HepG2 (cell line): Measurements from ENCODE around the gene TIAM1. TPM values are rescaled to one million over a fixed set of nuclear protein-coding genes. Genes with fewer than 3 reads are reported as not detected.

Experiments
- ATAC-seq: fragments of 200-7000 bp; cut with Tn5 transposase; 3 replicates; pipeline ENCODE4 v1.9.1; 2020; ENCODE audit warnings: mild to moderate bottlenecking, moderate library complexity
- BruUV-seq: library from RNA; stranded (reverse); fragments of 400-500 nt; replicated peaks from 2 replicates; lab custom pipeline; 2021; lab: Mats Ljungman, UMichigan
- CTCF ChIA-PET: fragments of 300-600 bp; formaldehyde crosslinking; extraction: SDS; loops from one replicate; lab custom pipeline; 2021; ENCODE audit warnings: low total read pairs, inconsistent platforms, low intra/inter-chr PET ratio; lab: Yijun Ruan, JAX
- POLR2A ChIA-PET: fragments of 350-600 bp; sonication (Branson Sonifier 250); formaldehyde crosslinking; loops from one replicate; lab custom pipeline; 2020; ENCODE audit warnings: antibody characterized with exemption, inconsistent platforms; lab: Yijun Ruan, JAX
- DNase-seq: peaks from one replicate; pipeline ENCODE4 v3.0.0-alpha.2; 2015; ENCODE audit warnings: low spot score
- FAIRE-seq: peaks from 3 replicates; lab custom pipeline; 2011; peaks lifted over from hg19 to GRCh38; lab: Jason Lieb, UNC
- H2AFZ ChIP-seq: one replicate; pipeline ENCODE4 v1.6.1; 2011; ENCODE audit warnings: low read length, inconsistent platforms
- H3K27ac ChIP-seq: fragments of 300-600 bp; 3 replicates; pipeline ENCODE4 v1.8.0; 2011; ENCODE audit warnings: mixed run types, mild to moderate bottlenecking, mixed read lengths, low read length, inconsistent platforms; ENCODE audit not compliant: insufficient read depth; ENCODE audit errors: extremely low read length
- H3K27me3 ChIP-seq, 2 experiments: fragments of 200-600 bp in 1 of 2; 2 replicates in 1 of 2; 3 replicates in 1 of 2; pipeline versions ENCODE4 v1.6.0 to v1.8.0; 2011; ENCODE audit warnings: low read length in 2 of 2, mild to moderate bottlenecking in 2 of 2, moderate library complexity in 2 of 2, inconsistent platforms in 1 of 2; ENCODE audit not compliant: insufficient read depth in 2 of 2, control insufficient read depth in 1 of 2
- H3K36me3 ChIP-seq, 2 experiments: fragments of 200-600 bp in 1 of 2; replicated peaks in 1 of 2; 2 replicates in 1 of 2; 3 replicates in 1 of 2; pipeline versions ENCODE4 v1.5.1 to v1.8.0; 2011; ENCODE audit warnings: low read length in 2 of 2, inconsistent platforms in 1 of 2; ENCODE audit not compliant: insufficient read depth in 2 of 2, control insufficient read depth in 1 of 2
- H3K4me1 ChIP-seq: 2 replicates; pipeline ENCODE4 v1.5.1; 2012; ENCODE audit warnings: low read length, inconsistent platforms; ENCODE audit not compliant: insufficient read depth
- H3K4me2 ChIP-seq: 2 replicates; pipeline ENCODE4 v1.6.0; 2011; ENCODE audit warnings: low read depth, low read length, inconsistent platforms
- H3K4me3 ChIP-seq, 3 experiments: fragments of 200-600 bp in 1 of 3; sonication (generic), shearing (Covaris generic) in 1 of 3; replicated peaks in 1 of 3; 2 replicates each; pipeline ENCODE4 v1.5.1; 2011 to 2016; ENCODE audit warnings: low read length in 3 of 3, inconsistent platforms in 2 of 3, low read depth in 2 of 3, mild to moderate bottlenecking in 2 of 3, control low read depth in 1 of 3, mixed read lengths in 1 of 3; ENCODE audit not compliant: insufficient read depth in 1 of 3
- H3K79me2 ChIP-seq: one replicate; pipeline ENCODE4 v1.6.1; 2011; ENCODE audit warnings: low read length, inconsistent platforms; ENCODE audit not compliant: insufficient read depth
- H3K9ac ChIP-seq: 2 replicates; pipeline ENCODE4 v1.6.0; 2011; ENCODE audit warnings: mild to moderate bottlenecking, low read depth, low read length, inconsistent platforms; ENCODE audit not compliant: insufficient read depth
- H3K9me3 ChIP-seq: 2 replicates; pipeline ENCODE4 v1.5.1; 2012; ENCODE audit warnings: mild to moderate bottlenecking, low read length
- H4K20me1 ChIP-seq: 2 replicates; pipeline ENCODE4 v1.6.0; 2011; ENCODE audit warnings: inconsistent platforms, mild to moderate bottlenecking, low read length, moderate library complexity; ENCODE audit not compliant: insufficient read depth
- AGO2 ChIP-seq: fragments of 200-400 bp; formaldehyde crosslinking; optimal IDR thresholded peaks from 2 replicates; pipeline ENCODE3; 2017; ENCODE audit warnings: mild to moderate bottlenecking, low read depth, low read length, moderate library complexity
- CREBL2 ChIP-seq: sonication (generic); formaldehyde crosslinking; IDR thresholded peaks from 2 replicates; pipeline ENCODE4 v1.8.1; 2023; ENCODE audit warnings: missing genetic modification reagents, mild to moderate bottlenecking, borderline replicate concordance
- HCFC1 ChIP-seq: fragments of 150-350 bp; IDR thresholded peaks from 2 replicates; pipeline ENCODE4 v1.6.1; 2014; ENCODE audit warnings: low read depth, low read length
- HMGXB3 ChIP-seq: sonication (generic); formaldehyde crosslinking; IDR thresholded peaks from 2 replicates; pipeline ENCODE4 v1.4.0; 2020; ENCODE audit warnings: missing genetic modification reagents, borderline replicate concordance
- KMT2B ChIP-seq: IDR thresholded peaks from 2 replicates; pipeline ENCODE4 v1.6.1; 2016; ENCODE audit warnings: missing genetic modification reagents, missing compliant biosample characterization
- NFKB2 ChIP-seq: sonication (generic); formaldehyde crosslinking; IDR thresholded peaks from 2 replicates; pipeline ENCODE4 v1.4.0; 2020; ENCODE audit warnings: missing genetic modification reagents, borderline replicate concordance
- TFDP2 ChIP-seq: sonication (generic); formaldehyde crosslinking; IDR thresholded peaks from 2 replicates; pipeline ENCODE4 v1.4.0; 2020; ENCODE audit warnings: missing genetic modification reagents
- THYN1 ChIP-seq: sonication (generic); formaldehyde crosslinking; IDR thresholded peaks from 2 replicates; pipeline ENCODE4 v1.8.1; 2023; ENCODE audit warnings: low read depth, mild to moderate bottlenecking, moderate library complexity, missing genetic modification reagents, borderline replicate concordance
- TIGD3 ChIP-seq: sonication (generic); formaldehyde crosslinking; IDR thresholded peaks from 2 replicates; pipeline ENCODE4 v1.5.1; 2020; ENCODE audit warnings: mild to moderate bottlenecking, missing genetic modification reagents, borderline replicate concordance
- WGBS: methylation state at CpG from one replicate; pipeline ENCODE4 v1.1.6; 2017; ENCODE audit warnings: low lambda C conversion rate; 5-methylcytosine and 5-hydroxymethylcytosine counted together
- in situ Hi-C: cut with HindIII; loops from 2 replicates; pipeline ENCODE4 v1.10.0; 2017; ENCODE audit warnings: low pct_unique_long_range_greater_than_20kb; ENCODE audit not compliant: extremely low pct_ligation_motif_present
- intact Hi-C: fragments of 100-400 bp; cut with micrococcal nuclease; formaldehyde crosslinking; loops from one replicate; pipeline ENCODE4 v1.10.0; 2022; ENCODE audit not compliant: unreplicated experiment
- polyA plus RNA-seq, 8 experiments: library from polyadenylated mRNA; depleted of rRNA in 3 of 8; stranded (reverse) in 7 of 8; unstranded in 1 of 8; fragments of >200 nt; fragmentation: Illumina TruSeq in 4 of 8; extraction: Trizol in 4 of 8; gene quantifications; 2 replicates each; pipeline versions ENCODE4 v1.2.1 to v1.2.3, GENCODE V29; 2011 to 2016; ENCODE audit warnings: low read depth in 4 of 8, missing spikeins in 1 of 8, mixed read lengths in 1 of 8; ENCODE audit not compliant: insufficient read depth in 1 of 8
- total RNA-seq, 5 experiments: library from RNA; depleted of rRNA; stranded (reverse); fragments of >200 nt; fragmentation: Illumina TruSeq; extraction: Trizol; gene quantifications; 2 replicates each; pipeline ENCODE4 v1.2.3, GENCODE V29; 2016; ENCODE audit warnings: low read depth in 1 of 5

Gene TIAM1
- total and polyA plus RNA-seq, 2 of the 13 experiments (the other 11 are each of a cell fraction or from before 2014, with no cell fraction given), result 0.13 to 0.24 TPM

- no peak for TF ChIP-seq HMGXB3 (CRISPR knock-in tag)
- TF ChIP-seq THYN1 (CRISPR knock-in tag), result no peak
Measured at GRCh38 chr21:31190516-31190915, 153.5 kb downstream of the TIAM1 start (continued).

- ChIA-PET POLR2A (no interaction called here), CTCF (no interaction called here)
- Histone ChIP-seq H2AFZ (no peak overlapping the region), H3K4me3 (no peak overlapping the region), H3K36me3 (no peaks in the 10 kb centered on the region), H3K4me2 (no peak overlapping the region), H3K9ac (no peak overlapping the region), H3K9me3 (no peaks in the 10 kb centered on the region), H3K27me3 (no peaks in the 10 kb centered on the region), H3K27ac (no peak overlapping the region), H4K20me1 (no peaks in the 10 kb centered on the region), H3K79me2 (no peaks in the 10 kb centered on the region), H3K4me1 (no peaks in the 10 kb centered on the region)
- in situ Hi-C loops, result no loop called here
- ATAC-seq (no peak), FAIRE-seq (no peak), DNase-seq (no peak)
- BruUV-seq, result no TSS peak
- intact Hi-C loops, result no loop called here
- WGBS, result 29% methylated on average over 4 of the region's 4 CpGs
- TF ChIP-seq CREBL2 (CRISPR knock-in tag), result no peak
- TF ChIP-seq TIGD3 (CRISPR knock-in tag), result no peak
- TF ChIP-seq AGO2, result no peak
- no peak for TF ChIP-seq TFDP2 (CRISPR knock-in tag)
- no peak for TF ChIP-seq NFKB2 (CRISPR knock-in tag)
- TF ChIP-seq HCFC1, result no peak
- TF ChIP-seq KMT2B (CRISPR knock-in tag), result no peak
Measured at GRCh38 chr21:31187499-31187898, 156.6 kb downstream of the TIAM1 start.
